Calu3 (cell line): ENCODE data around the gene PSD4. TPM values are rescaled to one million over a fixed set of nuclear protein-coding genes. Genes with fewer than 3 reads are reported as not detected.

Source experiments
- BruUV-seq: library from RNA; stranded (reverse); fragments of 400-500 nt; replicated peaks from 2 replicates; lab custom pipeline; 2021; lab: Mats Ljungman, UMichigan
- CTCF ChIA-PET: fragments of 300-600 bp; sonication (Branson Sonifier 250); formaldehyde crosslinking; loops from one replicate; lab custom pipeline; 2022; ENCODE audit warnings: antibody characterized with exemption; lab: Charles Lee
- DNase-seq: peaks from one replicate; pipeline ENCODE4 v3.0.0; 2022
- H3K27ac Mint-ChIP-seq: one replicate; pipeline ENCODE4 v1.8.0; 2022; ENCODE audit warnings: mixed read lengths; ENCODE audit not compliant: unreplicated experiment
- H3K27me3 Mint-ChIP-seq: one replicate; pipeline ENCODE4 v1.8.0; 2022; ENCODE audit warnings: mixed read lengths; ENCODE audit not compliant: unreplicated experiment
- H3K36me3 Mint-ChIP-seq: one replicate; pipeline ENCODE4 v1.8.0; 2022; ENCODE audit warnings: mild to moderate bottlenecking, moderate library complexity, mixed read lengths; ENCODE audit not compliant: insufficient read depth, unreplicated experiment
- H3K4me1 Mint-ChIP-seq: one replicate; pipeline ENCODE4 v1.8.0; 2022; ENCODE audit warnings: mild to moderate bottlenecking, low read depth, mixed read lengths; ENCODE audit not compliant: unreplicated experiment
- H3K4me3 Mint-ChIP-seq: one replicate; pipeline ENCODE4 v1.8.0; 2022; ENCODE audit warnings: mild to moderate bottlenecking, low read depth, moderate library complexity, mixed read lengths; ENCODE audit not compliant: unreplicated experiment
- H3K9me3 Mint-ChIP-seq: one replicate; pipeline ENCODE4 v1.8.0; 2022; ENCODE audit warnings: low read depth, mixed read lengths; ENCODE audit not compliant: unreplicated experiment
- CTCF ChIP-seq: fragments of 200-600 bp; IDR thresholded peaks from one replicate; pipeline ENCODE4 v1.8.0; 2022; ENCODE audit warnings: antibody characterized with exemption; ENCODE audit not compliant: unreplicated experiment
- intact Hi-C: fragments of 100-400 bp; cut with micrococcal nuclease; formaldehyde crosslinking; loops from one replicate; pipeline ENCODE4 v1.10.0; 2022; ENCODE audit not compliant: unreplicated experiment
- total RNA-seq: library from RNA; stranded (reverse); gene quantifications from 2 replicates; pipeline ENCODE4 v1.2.3, GENCODE V29; 2022

The PSD4 gene
- total RNA-seq, 1 experiment from 2014 or later, result 58.7 TPM

DNA sequence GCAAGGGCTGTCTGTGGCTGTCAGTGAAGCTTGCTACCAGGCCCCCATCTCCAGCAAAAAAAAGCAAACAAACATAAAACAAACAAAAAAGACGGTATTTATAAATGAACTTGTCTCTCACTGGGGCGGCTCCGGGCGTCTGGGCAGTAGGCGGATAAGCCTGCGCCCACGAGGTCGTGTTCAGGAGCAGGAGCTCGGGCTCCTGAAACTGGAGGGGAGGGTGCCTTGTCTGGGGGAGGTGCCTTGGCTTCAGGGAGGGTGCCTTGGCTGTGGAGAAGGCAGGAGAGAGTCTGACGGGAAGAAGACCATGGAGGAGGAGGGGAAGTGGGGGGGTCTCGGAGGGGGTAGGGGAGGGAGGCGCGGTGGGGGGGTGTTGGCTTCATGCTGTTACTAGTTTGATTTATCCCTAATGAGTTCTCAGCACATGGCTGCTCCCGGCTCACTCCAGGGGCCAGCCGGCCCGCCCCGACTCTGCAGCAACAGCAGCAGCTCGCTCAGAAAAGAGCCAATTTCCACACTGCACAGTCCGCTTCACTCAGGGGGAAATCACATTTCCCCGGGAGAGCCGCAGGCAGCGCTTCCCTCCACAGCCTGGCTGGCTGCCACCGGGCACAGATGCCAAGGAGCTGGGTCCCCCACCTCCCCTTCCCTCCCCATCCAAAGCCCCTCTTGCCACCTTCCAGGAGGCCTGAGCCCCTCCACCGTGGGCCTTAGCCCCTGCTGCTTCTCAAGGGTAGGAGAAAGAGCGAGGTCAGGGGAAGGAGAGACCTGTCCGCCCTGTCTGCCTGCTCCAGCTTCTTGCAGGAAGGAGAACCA lies 38.7 kb downstream of the PSD4 start:
- Mint-ChIP-seq H3K9me3 (no peaks in the 10 kb centered on the region), H3K36me3 (peaks cover under 1% of the 10 kb centered on the region), H3K4me3 (no peak overlapping the region), H3K27me3 (no peaks in the 10 kb centered on the region), H3K27ac (no peak overlapping the region), H3K4me1 (peaks cover 33% of the 10 kb centered on the region)
- intact Hi-C loops, result no loop called here
- CTCF ChIA-PET, result interaction anchor here (0.9 kb wide), 1 partner anchor 49 kb away, joined by 3 read pairs; no protein-coding TSS in a partner anchor
- BruUV-seq, result no TSS peak
- no peak for DNase-seq
- no peak for TF ChIP-seq CTCF

DNA sequence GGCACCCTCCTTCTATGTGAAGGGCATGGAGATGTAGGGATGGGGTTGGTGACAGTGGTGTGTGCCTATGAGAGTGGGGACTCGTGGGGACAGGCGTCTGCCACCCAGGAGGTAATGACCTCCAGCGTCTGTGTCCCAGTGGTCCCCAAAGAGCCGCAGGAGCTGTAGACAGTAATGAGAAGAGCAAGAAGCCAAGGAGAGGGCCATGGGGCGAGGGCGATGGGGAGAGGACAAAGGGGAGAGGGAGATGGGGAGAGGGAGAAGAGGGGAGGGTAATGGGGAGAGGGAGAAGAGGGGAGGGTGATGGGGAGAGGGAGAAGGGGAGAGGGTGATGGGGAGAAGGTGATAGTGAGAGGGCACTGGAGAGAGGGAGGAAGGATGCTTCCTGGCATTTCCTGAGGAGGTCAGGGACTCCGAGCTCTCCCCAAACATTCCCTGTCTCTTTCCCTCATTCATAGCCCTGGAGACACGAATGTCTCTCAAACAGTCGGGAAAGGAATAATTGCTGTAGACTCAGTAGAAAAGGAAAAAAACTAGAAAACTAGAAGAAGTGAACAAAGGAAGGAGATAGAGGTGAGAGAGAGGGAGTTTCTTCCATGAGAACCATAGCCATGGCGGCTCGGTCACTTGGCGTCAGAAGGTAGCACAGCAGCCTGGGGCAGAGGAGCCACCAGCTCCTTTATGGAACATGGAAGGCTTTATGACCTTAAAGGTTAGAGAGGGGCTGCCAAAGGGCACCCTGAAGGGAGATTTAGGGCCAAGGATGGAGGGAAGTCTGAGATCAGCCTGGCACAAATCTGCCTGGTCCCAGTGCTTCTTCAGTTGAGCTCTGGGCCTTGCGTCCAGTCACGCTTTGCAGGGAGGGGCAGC lies 39.5 kb downstream of the PSD4 start:
- Mint-ChIP-seq H3K4me1 (peaks cover 41% of the 10 kb centered on the region), H3K36me3 (peaks cover 9% of the 10 kb centered on the region), H3K27me3 (no peaks in the 10 kb centered on the region), H3K4me3 (no peak overlapping the region), H3K27ac (peak overlapping the region; percentile 63), H3K9me3 (no peaks in the 10 kb centered on the region)
- DNase-seq, result no peak
- intact Hi-C loops, result no loop called here
- BruUV-seq, result no TSS peak
- TF ChIP-seq CTCF, result no peak
- CTCF ChIA-PET, result no interaction called here

- DNase-seq, result no peak
- no TSS peak for BruUV-seq
- CTCF ChIA-PET, result no interaction called here
- Mint-ChIP-seq H3K27ac (no peak overlapping the region), H3K4me1 (peaks cover 50% of the 10 kb centered on the region), H3K4me3 (no peak overlapping the region), H3K36me3 (peaks cover 14% of the 10 kb centered on the region), H3K27me3 (no peaks in the 10 kb centered on the region), H3K9me3 (no peaks in the 10 kb centered on the region)
- TF ChIP-seq CTCF, result no peak
- intact Hi-C loops, result no loop called here
Measured at GRCh38 chr2:113214141-113214540, 40.4 kb downstream of the PSD4 start.

DNA sequence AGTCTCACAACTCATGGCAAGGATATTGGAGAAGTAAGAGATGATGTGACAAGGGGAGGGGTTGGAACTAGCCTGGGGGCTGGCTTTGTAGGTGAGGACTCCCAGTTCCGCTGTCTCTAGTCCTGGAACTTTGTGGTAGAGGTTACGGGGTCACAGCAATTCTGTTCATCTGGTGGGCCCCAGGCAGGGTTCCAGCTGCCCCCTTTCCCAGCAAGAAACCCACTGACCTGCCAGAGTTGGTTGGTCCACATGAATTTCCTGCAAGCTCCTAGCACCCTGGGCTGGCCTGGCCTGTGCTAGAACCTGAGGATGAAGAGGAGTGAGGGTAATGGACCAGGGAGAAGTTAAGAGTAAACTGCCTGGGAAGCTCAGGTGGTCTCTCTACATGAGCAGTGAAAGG lies 41.3 kb downstream of the PSD4 start:
- Mint-ChIP-seq H3K27me3 (no peaks in the 10 kb centered on the region), H3K27ac (no peak overlapping the region), H3K9me3 (no peaks in the 10 kb centered on the region), H3K36me3 (peaks cover 18% of the 10 kb centered on the region), H3K4me3 (no peak overlapping the region), H3K4me1 (peaks cover 54% of the 10 kb centered on the region)
- CTCF ChIA-PET, result no interaction called here
- no TSS peak for BruUV-seq
- TF ChIP-seq CTCF, result no peak
- DNase-seq, result no peak
- intact Hi-C loops, result no loop called here
